Thyroid gland (tissue), 4 donors: Measurements from ENCODE around the gene CPT1A. TPM values are rescaled to one million over a fixed set of nuclear protein-coding genes. Genes with fewer than 3 reads are reported as not detected.

Experiments used
- DNase-seq, 2 donors: peaks; one replicate each; pipeline ENCODE4 v3.0.0-alpha.2; 2019
- H3K27ac ChIP-seq, 3 donors: fragments of 200-600 bp; sonication (generic); 1 replicate in 2 of 3; 2 replicates in 1 of 3; pipeline ENCODE4 v1.5.1; 2016 to 2019; ENCODE audit warnings: mild to moderate bottlenecking in 1 of 3, moderate library complexity in 1 of 3
- H3K27me3 ChIP-seq: fragments of 200-600 bp; sonication (generic); one replicate; pipeline ENCODE4 v1.5.1; 2019
- H3K36me3 ChIP-seq, 2 donors: fragments of 200-600 bp; sonication (generic); one replicate each; pipeline ENCODE4 v1.5.1; 2016 to 2019
- H3K4me1 ChIP-seq, 2 donors: fragments of 200-600 bp; sonication (generic); one replicate each; pipeline ENCODE4 v1.5.1; 2017 to 2019
- H3K4me3 ChIP-seq, 3 donors: fragments of 200-600 bp; sonication (generic); replicated peaks in 1 of 3; 1 replicate in 2 of 3; 2 replicates in 1 of 3; pipeline ENCODE4 v1.5.1; 2016; ENCODE audit warnings: mild to moderate bottlenecking in 1 of 3
- H3K9me3 ChIP-seq: fragments of 200-600 bp; sonication (generic); one replicate; pipeline ENCODE4 v1.5.1; 2017
- POLR2A ChIP-seq, 2 donors: fragments of 450-650 bp; IDR thresholded peaks; one replicate each; pipeline ENCODE4 v1.6.1; 2017; ENCODE audit warnings: antibody characterized with exemption in 2 of 2, mild to moderate bottlenecking in 2 of 2, moderate library complexity in 1 of 2
- WGBS, 2 donors: methylation state at CpG; one replicate each; pipeline ENCODE4 v1.1.5; 2017; 5-methylcytosine and 5-hydroxymethylcytosine counted together
- intact Hi-C: fragments of 100-400 bp; cut with DNase I; formaldehyde crosslinking; loops from one replicate; pipeline ENCODE4 v1.15.1; 2023
- total RNA-seq, 4 donors: library from RNA; depleted of rRNA; stranded (reverse); fragments of >200 nt; gene quantifications; one replicate each; pipeline ENCODE4 v1.2.3, GENCODE V29; 2016
- TF ChIP-seq, protein P1 (sequence below), 6 experiments: fragments of 200-600 bp in 3 of 6; fragments of 450-650 bp in 3 of 6; sonication (generic) in 3 of 6; IDR thresholded peaks; one replicate each; pipeline ENCODE4 v1.5.1; 2016 to 2019; ENCODE audit warnings: antibody characterized with exemption in 6 of 6, mild to moderate bottlenecking in 2 of 6, inconsistent platforms in 1 of 6, moderate library complexity in 1 of 6

Gene CPT1A
- total RNA-seq, 4 donors from 2014 or later: 29.9 to 58.0 (median 43.8) TPM

DNA sequence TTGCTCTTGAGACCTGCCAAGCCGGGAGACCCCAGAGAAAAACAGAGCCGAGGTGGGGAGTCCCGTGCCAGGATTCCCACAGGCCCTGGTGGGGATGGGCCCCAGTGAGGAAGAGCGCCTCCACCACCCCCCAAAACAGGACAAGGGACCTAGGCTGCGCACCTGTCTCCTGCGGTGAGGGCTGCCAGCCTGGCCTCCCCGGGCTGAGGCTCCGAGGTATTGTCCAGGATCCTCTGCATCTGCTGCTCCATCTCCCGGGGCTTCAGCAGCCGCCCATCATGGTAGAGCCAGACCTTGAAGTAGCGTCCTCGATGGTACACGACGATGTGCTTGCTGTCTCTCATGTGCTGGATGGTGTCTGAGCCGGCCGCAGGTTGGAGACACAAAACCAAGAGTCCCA lies 57.1 kb downstream of the CPT1A start:
- no peaks in the 10 kb centered on the region for H3K4me1 ChIP-seq
- no peaks in the 10 kb centered on the region for H3K27me3 ChIP-seq
- H3K27ac ChIP-seq: no peak overlapping the region
- 91 to 97% methylated on average over 8 to 13 of the region's 16 CpGs for WGBS, 2 donors
- TF ChIP-seq, protein P1, sequence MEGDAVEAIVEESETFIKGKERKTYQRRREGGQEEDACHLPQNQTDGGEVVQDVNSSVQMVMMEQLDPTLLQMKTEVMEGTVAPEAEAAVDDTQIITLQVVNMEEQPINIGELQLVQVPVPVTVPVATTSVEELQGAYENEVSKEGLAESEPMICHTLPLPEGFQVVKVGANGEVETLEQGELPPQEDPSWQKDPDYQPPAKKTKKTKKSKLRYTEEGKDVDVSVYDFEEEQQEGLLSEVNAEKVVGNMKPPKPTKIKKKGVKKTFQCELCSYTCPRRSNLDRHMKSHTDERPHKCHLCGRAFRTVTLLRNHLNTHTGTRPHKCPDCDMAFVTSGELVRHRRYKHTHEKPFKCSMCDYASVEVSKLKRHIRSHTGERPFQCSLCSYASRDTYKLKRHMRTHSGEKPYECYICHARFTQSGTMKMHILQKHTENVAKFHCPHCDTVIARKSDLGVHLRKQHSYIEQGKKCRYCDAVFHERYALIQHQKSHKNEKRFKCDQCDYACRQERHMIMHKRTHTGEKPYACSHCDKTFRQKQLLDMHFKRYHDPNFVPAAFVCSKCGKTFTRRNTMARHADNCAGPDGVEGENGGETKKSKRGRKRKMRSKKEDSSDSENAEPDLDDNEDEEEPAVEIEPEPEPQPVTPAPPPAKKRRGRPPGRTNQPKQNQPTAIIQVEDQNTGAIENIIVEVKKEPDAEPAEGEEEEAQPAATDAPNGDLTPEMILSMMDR (IDR thresholded peaks at IDR 0.05): no peak
- no peak for TF ChIP-seq POLR2A (IDR thresholded peaks at IDR 0.05)
- peaks cover 48 to 54% of the 10 kb centered on the region in 2 donors for H3K36me3 ChIP-seq
- intact Hi-C loops: no loop called here
- no peak for DNase-seq
- no peaks in the 10 kb centered on the region for H3K9me3 ChIP-seq
- H3K4me3 ChIP-seq: no peak overlapping the region

DNA sequence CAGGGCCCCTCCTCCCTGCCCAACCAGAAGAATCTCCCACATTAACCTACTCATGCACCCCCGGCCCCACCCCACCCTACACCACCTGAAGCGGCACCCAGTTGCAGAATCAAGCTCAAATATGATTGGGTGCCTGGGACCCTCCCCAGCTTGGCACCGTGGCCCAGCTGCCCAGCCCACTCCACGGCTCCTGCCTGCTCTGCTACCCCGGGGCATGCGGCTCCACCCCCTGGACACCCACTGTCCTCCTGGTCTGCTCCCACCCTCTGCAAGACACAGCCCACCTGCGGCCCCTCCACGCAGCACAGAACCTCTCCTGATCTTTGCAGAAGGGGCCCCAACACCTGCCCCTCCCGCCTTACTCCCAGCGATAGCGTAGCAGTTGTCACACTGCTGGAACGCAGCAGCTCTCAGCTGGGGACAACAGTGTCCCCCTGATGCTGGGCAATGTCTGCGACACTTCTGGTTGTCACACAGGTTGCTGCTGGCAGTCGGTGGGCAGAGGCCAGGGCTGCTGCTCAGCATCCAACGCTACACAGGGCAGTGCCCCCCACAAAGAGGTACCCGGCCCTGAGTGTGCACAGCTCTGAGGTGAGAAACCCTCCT lies 58.4 kb downstream of the CPT1A start:
- 92 to 95% methylated on average over 12 to 16 of the region's 16 CpGs for WGBS, 2 donors
- peaks cover 52 to 59% of the 10 kb centered on the region in 2 donors for H3K36me3 ChIP-seq
- H3K27me3 ChIP-seq: no peaks in the 10 kb centered on the region
- TF ChIP-seq, protein P1 (IDR thresholded peaks at IDR 0.05): no peak
- no peak for TF ChIP-seq POLR2A (IDR thresholded peaks at IDR 0.05)
- H3K9me3 ChIP-seq: no peaks in the 10 kb centered on the region
- no peak overlapping the region for H3K4me3 ChIP-seq
- no peaks in the 10 kb centered on the region for H3K4me1 ChIP-seq
- no peak overlapping the region for H3K27ac ChIP-seq
- no peak for DNase-seq
- intact Hi-C loops: no loop called here

DNA sequence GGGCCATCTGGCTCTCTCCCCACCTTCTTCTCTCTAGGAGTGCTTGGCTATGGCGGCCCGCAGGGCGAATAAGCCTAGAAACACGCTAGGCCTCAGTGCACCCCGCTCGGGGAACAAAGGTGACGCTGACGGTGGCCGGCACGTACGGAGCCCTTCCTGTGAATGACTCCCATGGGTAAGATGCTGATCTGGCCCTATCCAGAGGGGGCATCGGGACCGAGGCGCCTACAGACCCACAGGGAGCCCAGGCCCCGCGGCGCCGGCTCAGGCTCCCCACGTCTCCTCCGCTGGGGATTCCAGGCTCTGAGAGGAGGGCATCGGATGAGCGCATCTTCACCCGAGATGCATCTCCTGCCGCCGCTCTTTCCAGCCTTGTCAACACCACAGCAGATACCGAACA lies 59.0 kb downstream of the CPT1A start:
- H3K4me1 ChIP-seq: no peaks in the 10 kb centered on the region
- intact Hi-C loops: no loop called here
- no peaks in the 10 kb centered on the region for H3K27me3 ChIP-seq
- H3K36me3 ChIP-seq: peaks cover 58 to 65% of the 10 kb centered on the region in 2 donors
- no peaks in the 10 kb centered on the region for H3K9me3 ChIP-seq
- DNase-seq: no peak
- no peak overlapping the region for H3K4me3 ChIP-seq
- TF ChIP-seq, protein P1 (IDR thresholded peaks at IDR 0.05): no peak
- no peak for TF ChIP-seq POLR2A (IDR thresholded peaks at IDR 0.05)
- no peak overlapping the region for H3K27ac ChIP-seq
- WGBS, 2 donors: 98 to 99% methylated on average over 13 to 26 of the region's 26 CpGs

DNA sequence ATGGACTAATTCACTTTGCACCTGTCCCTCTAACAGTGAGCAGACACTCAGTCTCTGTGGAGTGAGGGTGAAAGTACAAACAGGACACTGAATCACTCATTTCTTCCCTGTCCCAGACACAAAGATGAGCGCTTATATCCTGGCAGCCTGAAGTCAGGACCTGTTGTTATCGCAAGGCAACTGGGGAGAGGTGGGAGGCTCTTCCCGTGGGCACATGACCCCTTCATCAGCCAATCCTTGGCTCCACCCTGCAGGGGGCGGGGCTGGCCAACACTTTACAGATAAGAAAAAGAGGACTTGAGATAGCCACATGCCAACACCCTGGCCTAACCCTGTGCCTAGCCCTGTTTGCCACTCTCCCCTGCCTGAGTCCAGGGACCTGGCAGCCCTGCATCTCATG lies 60.9 kb downstream of the CPT1A start:
- Histone ChIP-seq H3K9me3 (no peaks in the 10 kb centered on the region), H3K27ac (no peak overlapping the region), H3K36me3 (peaks cover 65 to 70% of the 10 kb centered on the region in 2 donors), H3K27me3 (no peaks in the 10 kb centered on the region), H3K4me1 (no peaks in the 10 kb centered on the region), H3K4me3 (no peak overlapping the region)
- intact Hi-C loops: no loop called here
- TF ChIP-seq, protein P1 (IDR thresholded peaks at IDR 0.05): no peak
- no peak for TF ChIP-seq POLR2A (IDR thresholded peaks at IDR 0.05)
- DNase-seq: no peak
- WGBS, 2 donors: 90 to 92% methylated on average over 4 of the region's 4 CpGs

DNA sequence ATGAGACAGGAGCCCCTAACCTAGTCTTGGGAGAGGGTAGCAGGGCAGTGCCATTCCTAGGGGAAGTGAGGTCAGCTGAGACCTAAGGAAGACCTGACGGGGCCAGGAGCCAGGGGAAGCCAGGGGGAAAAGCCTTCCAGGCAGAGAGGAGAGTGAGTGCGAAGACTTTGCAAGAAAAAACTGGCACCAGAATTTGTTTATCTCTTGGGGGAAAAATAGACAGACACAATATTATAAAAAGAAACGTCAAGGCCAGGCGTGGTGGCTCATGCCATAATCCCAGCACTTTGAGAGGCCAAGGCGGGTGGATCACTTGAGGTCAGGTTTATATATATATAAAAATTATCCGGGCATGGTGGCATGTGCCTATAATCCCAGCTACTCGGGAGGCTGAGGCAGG lies 63.5 kb downstream of the CPT1A start:
- peaks cover 74 to 77% of the 10 kb centered on the region in 2 donors for H3K36me3 ChIP-seq
- H3K9me3 ChIP-seq: no peaks in the 10 kb centered on the region
- TF ChIP-seq, protein P1 (IDR thresholded peaks at IDR 0.05): no peak
- TF ChIP-seq POLR2A (IDR thresholded peaks at IDR 0.05): no peak
- no peak overlapping the region for H3K27ac ChIP-seq
- 89 to 91% methylated on average over 7 of the region's 7 CpGs for WGBS, 2 donors
- no peaks in the 10 kb centered on the region for H3K27me3 ChIP-seq
- no peak overlapping the region for H3K4me3 ChIP-seq
- no peaks in the 10 kb centered on the region for H3K4me1 ChIP-seq
- DNase-seq: no peak
- intact Hi-C loops: no loop called here
